ENCODE results near the gene DNAAF1.
"Not testable (repeated sequence)": the region's sequence is repeated elsewhere in the genome, so short reads cannot be mapped to it uniquely, and the experiment has no call there.

Gene DNAAF1

DNA sequence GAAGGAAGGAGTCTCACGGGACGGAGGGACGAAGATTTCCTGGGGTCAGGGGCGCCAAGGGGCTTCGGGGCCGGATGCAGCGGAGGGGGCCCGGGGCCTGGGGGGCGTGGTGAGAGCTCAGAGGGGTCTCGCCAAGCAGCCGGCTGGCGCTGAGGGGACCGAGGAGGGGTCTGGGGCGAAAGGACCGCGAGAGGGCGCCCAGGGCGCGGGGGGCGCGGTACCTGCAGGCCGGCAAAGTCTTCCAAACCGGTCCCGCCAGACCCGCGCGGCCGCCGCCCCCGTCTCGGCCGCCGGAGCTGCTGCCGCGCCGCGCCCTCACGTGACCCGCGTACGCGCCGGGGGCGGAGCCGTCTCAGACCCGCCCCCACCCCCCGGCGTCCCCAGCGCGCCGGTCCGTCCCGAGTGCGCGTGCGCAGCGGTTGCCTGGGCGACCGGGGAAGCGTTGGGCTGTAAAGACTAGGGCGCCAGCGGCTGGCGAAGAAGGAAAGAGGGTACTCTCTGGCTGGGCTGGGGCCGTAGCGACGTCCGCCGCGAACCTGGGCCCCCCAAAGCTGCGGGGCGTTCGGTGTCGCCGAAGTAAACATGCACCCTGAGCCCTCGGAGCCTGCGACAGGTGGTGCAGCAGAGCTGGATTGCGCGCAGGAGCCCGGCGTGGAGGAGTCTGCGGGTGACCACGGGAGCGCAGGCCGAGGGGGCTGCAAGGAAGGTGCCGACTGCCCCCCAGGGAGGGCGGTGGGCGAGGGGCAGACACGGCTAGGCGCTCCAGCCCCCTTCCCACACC is at the start of gene DNAAF1, which contains the start of gene HSDL1:
DNAAF1 (plus strand) TSS at position 450 of the 781 bp plus-strand sequence; CDS start at position 583, 133 bp downstream.
HSDL1 (minus strand) TSS at position 319 of the 781 bp plus-strand sequence. CDS start 13,856 bp downstream, outside the sequence.
- DNase-seq (ENCODE audit: low read depth, low spot score), result peak; percentile 91

DNA sequence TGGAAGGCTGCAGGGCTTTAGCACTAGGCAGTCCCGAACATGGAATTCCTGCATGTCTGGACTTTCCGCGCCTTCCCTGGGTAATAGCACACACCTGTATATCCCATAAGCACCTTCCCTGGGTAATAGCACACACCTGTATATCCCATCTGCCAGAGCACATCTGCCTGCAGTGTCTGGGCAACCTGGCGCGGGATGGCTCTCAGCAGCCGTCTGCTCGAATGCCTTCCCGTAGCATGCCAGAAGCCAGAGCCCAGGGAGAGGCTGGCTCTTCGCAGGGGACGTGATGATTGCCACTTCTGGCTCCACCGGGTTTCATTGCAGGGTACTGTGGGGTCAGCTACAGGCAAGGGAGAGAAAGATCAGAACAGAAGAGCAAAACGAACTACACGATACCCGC is 49.6 kb upstream of the DNAAF1 start:
- DNase-seq (ENCODE audit: low read depth, low spot score), result no peak

DNA sequence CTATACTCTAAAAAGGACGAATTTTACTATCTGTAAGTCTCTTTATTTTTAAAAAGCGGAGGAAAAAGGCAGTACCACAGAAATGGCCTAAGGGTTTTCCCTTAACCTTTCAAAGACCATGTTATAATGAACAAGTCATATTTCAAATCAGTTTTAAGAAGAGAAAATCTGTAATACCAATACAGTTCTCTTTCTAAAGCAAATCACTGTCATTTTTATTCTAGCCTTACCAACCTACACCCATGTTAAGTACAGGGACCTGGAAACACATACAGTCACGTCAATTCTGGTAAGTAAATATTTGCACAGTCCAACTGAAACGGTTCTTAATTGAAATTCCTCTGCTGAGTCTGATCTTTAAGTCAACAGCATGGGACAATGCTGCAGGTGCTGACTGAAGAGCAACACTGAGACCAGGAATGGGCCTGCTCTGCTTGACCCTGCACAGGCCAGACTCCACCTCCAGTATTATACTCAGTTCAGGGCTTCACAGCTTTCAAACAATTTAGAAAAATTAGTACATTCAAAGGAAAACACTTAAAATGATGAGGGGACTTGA is 48.6 kb upstream of the DNAAF1 start:
- DNase-seq (ENCODE audit: low read depth, low spot score), result no peak

DNA sequence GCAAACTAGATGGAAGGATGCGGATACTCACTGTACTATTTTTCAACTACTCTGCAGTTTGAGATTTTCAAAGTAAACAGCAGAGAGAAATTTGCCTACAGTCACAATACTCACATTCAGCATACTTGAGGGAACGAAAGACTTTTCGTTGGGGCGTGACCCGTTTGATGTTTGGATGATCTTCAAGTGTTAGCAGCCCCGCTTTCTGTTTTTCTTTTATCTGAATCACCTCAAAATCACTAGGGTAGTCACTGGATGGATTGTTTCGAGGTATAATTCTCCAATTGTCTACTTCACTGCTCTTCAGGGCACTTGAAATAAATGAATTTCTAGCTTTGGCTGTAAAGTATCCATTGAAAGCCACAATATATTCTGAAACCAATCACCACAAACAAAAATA is 46.2 kb upstream of the DNAAF1 start:
- DNase-seq (ENCODE audit: low read depth, low spot score), result no peak

DNA sequence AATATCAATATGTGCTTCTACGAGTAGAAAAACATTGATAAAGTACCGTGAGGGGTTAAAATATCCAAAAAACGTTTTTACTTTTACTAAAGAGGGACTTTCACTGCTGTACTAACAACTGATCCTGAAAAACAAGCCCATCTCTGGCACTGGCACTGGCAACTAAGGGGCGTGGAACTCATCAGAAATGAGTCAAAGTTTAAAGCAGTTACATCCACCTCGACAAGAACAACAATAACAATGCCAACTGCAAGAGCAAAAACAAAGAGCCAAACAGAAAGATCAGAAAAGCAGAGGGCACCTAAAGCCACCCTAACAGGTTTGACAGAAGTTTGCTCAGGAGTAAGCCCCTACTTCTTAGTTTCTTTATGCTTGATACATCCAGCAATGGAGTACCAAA is 41.4 kb upstream of the DNAAF1 start:
- DNase-seq (ENCODE audit: low read depth, low spot score), result no peak

DNA sequence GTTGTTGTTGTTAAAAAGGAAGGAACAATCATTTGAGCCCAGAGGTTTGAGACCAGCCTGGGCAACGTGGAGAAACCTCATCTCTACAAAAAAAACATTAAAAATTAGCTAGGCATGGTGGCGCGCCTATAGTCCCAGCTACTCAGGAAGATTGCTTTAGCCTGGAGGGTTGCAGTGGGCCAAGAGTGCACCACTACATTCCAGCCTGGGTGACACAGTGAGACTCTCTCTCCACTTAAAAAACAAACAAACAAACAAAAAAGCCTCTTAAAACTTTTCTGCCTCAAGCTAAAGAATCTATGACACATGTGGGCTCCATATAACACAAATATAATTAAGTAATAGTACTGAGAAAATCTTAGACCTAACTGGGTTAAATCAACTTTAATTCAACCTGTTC is 40.9 kb upstream of the DNAAF1 start:
- no peak for DNase-seq (ENCODE audit: low read depth, low spot score)

DNA sequence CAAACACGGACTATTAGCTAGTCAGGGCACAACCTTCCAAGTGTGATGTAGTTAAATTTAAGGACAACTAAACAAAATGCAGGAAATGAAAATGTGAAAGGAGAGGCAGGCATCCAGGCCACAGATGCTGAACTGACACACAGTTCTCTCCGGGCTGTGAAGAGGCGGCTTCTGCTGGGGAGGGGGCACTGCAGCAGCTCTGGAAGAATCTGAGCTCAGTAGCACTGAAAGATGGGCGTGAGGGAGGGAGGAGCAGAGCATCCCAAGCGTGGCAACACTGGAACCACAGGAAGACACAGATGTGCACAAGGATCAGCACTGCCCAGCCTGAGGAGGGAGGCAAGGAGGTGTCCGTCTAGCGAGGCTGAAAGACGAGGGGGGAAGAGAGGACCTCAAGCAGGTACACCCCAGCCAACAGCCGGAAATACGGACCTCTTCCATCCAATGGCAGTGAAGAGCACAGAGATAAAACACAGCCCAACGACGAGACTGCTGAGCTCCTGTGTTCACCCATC is 39.8 kb upstream of the DNAAF1 start:
- DNase-seq (ENCODE audit: low read depth, low spot score), result no peak

DNA sequence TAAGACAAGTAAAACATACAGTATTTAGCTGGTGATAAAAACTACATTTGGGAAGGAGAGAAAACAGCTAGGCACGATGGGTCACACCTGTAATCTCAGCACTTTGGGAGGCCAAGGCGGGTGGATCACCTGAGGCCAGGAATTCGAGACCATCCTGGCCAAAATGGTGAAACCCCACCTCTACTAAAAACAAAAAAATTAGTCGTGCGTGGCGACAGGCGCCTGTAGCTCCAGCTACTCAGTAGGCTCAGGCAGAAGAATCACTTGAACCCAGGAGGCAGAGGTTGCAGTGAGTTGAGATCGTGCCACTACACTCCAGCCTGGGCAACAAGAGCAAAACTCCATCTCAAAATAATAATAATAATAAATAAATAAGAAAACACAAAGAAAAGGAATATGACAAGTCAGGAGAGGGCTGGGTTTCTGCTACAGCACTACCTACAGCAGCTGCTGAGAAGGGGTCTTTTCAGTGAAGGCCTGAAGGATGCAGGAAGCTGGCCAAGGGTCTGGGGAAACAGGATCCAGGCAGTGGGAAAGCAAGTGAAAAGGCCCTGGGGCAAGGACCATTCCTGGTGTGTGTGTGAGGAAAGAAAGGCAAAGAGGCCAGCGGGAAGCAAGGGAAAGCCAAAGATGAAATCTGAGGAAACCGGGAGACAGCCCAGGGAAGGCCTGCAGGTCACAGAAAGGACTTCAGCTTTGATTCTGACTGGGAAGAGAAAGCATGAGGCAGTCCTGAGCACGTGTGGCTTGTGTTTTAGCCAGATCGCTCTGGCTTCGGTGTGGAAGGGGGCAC is 39.0 kb upstream of the DNAAF1 start:
- DNase-seq (ENCODE audit: low read depth, low spot score), result no peak

DNA sequence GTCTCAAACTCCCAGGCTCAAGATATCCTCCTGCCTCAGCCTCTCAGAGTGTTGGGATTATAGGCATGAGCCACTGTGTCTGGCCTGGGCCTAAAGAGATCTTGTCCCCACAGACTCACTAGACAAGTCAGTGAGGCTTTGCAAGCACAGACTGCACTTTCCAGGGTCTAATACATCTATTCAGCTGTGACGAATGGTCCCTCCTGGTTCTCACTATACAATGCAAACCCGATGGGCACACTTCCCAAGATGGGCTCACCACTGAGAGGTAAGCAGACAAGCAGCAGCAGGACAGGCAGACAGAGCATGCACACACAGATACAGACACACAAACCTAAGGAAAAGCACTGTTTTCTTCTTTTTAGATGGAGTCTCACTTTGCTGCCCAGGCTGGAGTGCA is 37.2 kb upstream of the DNAAF1 start:
- no peak for DNase-seq (ENCODE audit: low read depth, low spot score)

DNA sequence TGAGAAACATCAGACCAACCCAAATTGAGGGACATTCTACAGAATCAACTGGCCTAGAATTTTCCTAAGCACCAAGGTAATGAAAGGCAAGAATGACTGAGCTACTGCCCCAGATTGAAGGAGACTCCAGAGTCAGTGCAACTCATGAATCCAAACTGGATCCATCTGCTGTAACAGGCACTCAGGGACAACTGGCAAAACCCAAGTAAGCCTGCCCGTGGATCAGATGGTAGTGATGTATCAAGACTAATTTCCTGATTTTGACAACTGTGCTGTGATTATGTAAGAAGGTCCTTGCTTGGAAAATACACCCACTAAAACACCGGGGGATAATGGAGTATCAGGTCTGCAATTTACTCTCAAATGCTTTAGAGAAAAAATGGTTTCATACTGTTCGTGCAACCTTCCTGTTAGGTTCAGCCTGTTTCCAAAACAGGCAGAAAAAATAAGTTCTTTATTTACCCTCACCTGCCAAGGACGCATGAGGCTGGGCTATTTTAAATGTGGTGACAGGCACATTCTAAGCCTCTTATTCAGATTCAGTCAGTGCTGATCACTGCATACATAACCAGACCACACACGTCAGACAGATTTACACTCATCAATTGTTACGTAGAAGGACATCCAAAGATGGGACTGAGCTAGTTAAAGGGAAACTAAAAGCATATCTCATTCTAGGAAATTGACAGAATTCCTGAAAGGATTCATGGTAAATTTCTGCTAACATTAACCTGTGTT is 35.3 kb upstream of the DNAAF1 start:
- no peak for DNase-seq (ENCODE audit: low read depth, low spot score)

DNA sequence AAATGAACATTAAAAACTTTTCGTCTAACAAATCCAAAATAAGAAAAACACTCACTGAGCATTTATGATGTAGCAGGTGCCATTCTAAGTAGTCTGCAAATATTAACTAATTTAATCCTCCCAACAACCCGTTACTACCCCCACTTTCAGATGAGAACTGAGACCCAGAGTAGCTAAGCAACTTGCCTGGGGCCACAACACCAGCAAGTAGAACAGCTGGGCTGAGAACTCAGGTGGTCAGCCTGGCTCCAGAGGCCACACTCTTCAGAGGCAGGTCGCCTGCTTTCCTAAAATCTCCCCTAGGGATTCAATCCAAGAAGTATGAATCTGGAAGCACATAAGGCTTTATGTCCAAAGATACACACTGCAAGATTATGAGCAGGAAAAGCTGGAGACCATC is 34.6 kb upstream of the DNAAF1 start:
- DNase-seq (ENCODE audit: low read depth, low spot score), result no peak

DNA sequence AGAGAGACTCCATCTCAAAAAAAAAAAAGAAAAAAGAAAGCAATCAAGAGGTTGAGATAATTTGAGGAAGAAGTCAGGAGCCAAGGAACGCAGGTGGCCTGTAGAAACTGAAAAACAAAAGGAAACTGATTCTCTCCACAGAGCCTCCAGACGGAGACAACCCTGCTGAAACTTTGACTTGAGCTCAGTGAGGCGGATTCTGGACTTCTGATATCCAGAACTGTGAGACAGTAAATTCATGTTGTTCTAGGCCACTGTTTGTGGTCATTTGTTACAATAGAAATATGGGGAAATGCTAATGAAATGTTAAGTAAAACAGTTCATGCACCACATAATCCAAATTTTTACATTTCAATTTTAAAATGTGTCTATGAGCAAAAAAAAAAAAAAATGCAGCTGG is 33.6 kb upstream of the DNAAF1 start:
- DNase-seq (ENCODE audit: low read depth, low spot score), result no peak

DNA sequence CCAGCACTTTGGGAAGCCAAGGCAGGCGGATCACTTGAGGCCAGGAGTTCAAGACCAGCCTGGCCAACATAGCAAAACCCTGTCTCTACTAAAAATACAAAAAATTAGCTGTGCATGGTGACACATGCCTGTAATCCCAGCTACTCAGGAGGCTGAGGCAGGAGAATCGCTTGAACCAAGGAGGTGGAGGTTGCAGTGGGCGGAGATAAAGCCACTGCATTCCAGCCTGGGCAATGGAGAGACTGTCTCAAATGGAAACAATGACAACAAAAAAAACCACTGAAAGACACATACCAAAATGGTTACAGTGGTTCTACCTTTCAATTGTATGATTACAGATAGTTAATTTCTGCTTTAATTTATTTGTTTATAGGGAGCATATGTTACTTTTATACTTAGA is 33.2 kb upstream of the DNAAF1 start:
- DNase-seq (ENCODE audit: low read depth, low spot score), result not testable (repeated sequence)

DNA sequence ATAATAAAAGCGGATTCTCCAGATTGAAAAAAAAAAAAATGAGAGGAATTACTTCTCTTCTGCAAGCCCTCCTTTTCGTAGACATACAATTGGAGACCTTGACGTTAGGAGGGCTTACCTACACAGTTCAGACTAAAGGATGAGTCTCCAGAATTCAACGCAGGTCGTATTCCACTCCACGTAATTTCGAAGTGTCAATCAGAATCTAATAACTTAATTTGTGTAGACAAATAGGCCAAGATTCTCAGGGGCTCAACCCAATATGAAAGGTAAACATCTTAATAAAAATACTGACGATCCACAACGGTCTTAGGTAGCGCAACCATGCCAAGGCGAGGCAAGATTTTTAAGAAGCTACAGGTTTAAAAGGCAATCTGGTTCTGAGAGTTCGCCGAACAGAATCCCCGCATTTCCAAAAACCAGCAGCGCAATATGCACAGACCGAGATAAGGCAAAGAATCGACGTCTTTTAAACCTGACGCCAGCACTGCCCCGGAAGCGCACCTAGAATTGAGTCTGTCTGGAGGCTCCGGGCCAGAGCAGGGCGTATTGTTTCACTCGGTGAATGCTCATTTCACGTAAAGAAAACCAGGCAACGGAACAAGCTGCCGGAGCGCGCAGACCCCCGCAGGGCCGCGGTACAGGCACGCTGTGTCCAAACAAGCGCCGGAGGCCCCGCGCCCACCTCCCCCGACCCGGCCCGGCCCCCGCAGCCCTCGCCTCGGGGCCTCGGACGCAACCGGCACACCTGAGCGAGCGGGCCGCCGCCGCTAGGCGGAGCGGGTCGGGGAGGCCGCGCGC is 29.0 kb upstream of the DNAAF1 start:
- peak; percentile 19 for DNase-seq (ENCODE audit: low read depth, low spot score)

DNA sequence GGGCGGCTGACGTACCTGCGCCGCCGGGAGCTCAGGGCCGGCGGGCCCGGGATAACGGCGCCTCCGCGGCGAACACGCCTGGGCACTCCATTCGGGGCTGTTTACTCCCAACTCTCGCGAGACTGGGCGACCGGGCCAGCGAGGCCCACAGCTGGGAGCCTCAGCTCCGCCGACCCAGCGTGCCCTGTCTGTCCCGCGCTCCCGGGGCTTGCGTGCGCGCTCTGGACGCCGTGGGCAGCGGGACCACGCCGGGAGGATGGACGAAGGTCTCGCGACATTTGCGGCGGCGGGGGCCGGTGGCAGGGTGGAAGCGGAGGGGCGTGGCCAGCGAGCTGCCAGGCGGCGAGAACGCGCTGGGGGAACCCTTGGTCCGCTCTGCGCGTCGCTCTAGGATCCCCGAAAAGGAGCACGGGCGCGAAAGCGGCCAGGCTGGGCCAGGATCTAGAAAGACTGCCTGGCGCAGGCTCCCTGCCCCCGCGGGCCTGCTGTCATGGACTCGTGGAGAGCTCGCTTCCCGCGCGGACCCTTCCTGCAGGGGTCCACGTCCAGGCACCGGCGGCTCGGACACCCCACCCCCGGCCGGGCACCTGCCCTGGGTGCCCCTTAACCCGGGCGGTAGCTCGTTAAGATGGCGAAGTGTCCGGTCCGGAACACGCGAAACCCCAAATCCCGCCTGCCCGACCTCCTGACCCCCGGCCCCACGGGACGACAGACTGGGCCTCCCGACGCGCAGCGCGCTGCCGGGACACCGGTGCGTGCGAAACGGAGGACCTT is 28.2 kb upstream of the DNAAF1 start, which contains the start of gene MBTPS1:
MBTPS1 (minus strand) TSS at position 223 of the 774 bp plus-strand sequence. CDS start 15,159 bp downstream, outside the sequence.
- DNase-seq (ENCODE audit: low read depth, low spot score), result peak; percentile 92

DNA sequence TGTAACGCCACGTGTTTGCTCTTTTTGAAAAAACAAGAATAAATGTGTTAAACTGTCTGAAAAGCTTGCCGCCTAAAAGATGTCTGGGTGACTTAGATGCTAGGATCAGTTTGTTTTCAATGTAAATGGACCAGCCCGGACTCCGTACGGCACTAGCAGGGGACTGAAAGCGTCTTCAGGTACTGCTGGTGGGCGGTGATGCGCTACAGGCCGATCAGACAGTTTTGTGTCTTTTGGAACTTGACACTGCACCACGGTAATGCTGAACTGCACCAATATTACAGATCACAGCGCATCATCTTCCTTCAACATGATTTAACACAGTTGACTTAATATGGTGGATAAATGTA is 27.6 kb upstream of the DNAAF1 start:
- no peak for DNase-seq (ENCODE audit: low read depth, low spot score)

DNA sequence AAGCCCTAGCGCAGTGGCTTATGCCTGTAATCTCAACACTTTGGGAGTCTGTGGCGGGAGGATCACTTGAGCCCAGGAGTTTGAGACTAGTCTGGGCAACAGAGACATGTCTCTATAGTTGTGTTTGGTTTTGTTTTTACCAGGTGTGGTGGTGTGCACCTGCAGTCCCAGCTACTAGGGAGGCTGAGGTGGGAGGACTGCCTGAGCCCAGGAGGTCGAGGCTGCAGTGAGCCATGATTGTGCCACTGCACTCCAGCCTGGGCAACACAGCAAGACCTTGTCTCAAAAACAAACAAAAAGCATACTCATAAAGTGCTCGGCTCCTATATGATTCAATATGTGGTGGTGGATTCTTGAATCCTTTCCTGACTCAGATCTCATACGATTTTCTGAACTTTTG is 26.8 kb upstream of the DNAAF1 start:
- not testable (repeated sequence) for DNase-seq (ENCODE audit: low read depth, low spot score)

DNA sequence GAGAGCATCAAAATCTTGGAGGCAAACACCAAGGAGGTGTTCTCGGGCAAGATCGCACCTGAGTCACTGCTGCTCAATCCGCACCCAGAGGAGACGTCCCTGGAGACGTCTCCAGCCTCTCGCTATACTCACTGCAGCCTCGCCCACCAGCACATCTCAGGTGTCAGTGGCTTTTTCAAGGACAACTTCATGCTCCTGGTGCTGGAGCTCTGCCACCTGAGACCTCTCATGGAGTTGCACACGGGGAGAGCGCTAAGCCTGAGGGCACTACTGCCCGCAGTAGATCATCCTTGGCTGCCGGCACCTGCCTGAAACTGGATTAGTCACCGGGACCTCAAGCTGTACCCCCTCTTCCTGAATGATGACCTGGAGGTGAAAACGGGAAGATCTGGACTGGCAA is 25.7 kb upstream of the DNAAF1 start:
- no peak for DNase-seq (ENCODE audit: low read depth, low spot score)

DNA sequence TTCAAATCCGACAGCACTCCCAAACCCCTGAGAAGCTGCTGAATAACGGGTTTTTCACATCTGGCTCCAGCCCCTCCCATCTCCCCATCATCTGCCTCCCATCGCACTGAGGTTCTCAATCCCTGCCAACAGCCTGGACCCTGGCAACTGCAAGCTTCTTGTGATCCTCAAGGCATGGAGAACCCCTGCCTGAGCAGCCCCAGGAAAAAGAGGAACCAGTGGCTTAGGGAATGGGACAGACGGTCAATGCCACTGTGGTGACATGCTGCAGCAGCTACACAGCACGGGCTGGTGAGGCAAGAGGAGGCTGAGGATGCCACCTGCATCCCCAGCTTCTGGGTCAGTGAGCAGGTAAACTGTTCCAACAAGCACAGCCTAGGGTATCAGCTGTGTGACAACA is 25.1 kb upstream of the DNAAF1 start:
- no peak for DNase-seq (ENCODE audit: low read depth, low spot score)

DNA sequence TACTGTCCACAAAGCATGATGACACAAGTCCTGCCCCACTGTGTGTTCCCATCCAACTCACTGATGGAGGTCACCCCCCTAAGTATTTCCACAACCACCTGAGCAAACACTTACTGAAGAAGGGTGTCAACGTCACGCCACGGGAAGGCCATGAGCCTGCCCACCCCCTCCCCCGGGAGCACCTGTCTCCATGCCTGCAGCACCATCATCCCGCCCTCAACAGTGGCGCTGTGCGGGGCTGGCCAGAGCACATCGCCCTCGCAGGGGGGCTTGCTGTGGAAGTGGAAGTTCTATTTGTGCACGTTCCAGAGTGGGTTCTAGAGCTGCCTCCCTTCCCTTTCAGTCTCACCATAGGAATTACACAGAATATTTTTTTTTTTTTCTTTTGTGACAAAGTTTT is 24.1 kb upstream of the DNAAF1 start:
- DNase-seq (ENCODE audit: low read depth, low spot score), result no peak

Data from activated CD4-positive, CD25-positive, alpha-beta regulatory T cell treated with anti-CD3 and anti-CD28 coated beads, Interleukin-2, amount 50 U/mL, for 16 hours (primary cell).